Measurements from ENCODE around the gene CTNNA1.

DNA sequence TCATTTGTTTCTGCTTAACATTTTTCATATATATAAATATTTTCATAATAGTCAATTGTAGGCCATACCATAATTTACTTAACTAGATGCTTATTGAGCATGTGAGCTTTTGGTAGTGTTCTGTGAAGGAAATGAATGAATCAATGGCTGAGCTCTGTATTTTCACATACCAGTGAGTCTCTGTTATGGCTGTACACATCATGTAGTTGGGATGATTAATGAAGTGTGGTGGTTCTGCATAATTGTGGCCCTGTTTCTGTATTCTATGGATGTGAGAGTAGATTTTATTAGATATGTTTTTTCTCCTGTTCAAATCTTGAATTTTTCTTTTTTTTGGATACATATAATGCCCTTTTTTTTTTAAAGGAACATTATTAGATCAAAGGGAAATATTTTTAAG, 56.2 kb downstream of the CTNNA1 start:
- TF ChIP-seq SUZ12 (IDR thresholded peaks at IDR 0.05; ENCODE audit: extremely low read depth, insufficient read depth, insufficient read length) (no peak), YY1 (IDR thresholded peaks at IDR 0.05; ENCODE audit: insufficient read depth, insufficient read length) (no peak), ZNF274 (IDR thresholded peaks at IDR 0.05; ENCODE audit: low read depth, low read length) (no peak)
